Jurkat, Clone E6-1 (cell line): Measurements from ENCODE around the gene DENND1A.

Experiments
- DNase-seq: peaks from one replicate; pipeline ENCODE4 v3.0.0-alpha.2; 2011; ENCODE audit warnings: low read depth, low spot score
- H3K4me3 ChIP-seq: 2 replicates; pipeline ENCODE4 v1.5.1; 2011; ENCODE audit warnings: mild to moderate bottlenecking, low read length, control low read depth, moderate library complexity

Gene DENND1A

GRCh38 chr9:123509646-123510045 is 420.3 kb downstream of the DENND1A start:
- no peak overlapping the region for H3K4me3 ChIP-seq
- DNase-seq, result no peak

GRCh38 chr9:123508048-123508447 is 421.9 kb downstream of the DENND1A start:
- no peak overlapping the region for H3K4me3 ChIP-seq

GRCh38 chr9:123505496-123505895 is 424.4 kb downstream of the DENND1A start:
- no peak overlapping the region for H3K4me3 ChIP-seq

More at GRCh38 chr9:123508048-123508447, 421.9 kb downstream of the DENND1A start:
- DNase-seq, result no peak

GRCh38 chr9:123500336-123500735 is 429.6 kb downstream of the DENND1A start:
- DNase-seq, result no peak
- no peak overlapping the region for H3K4me3 ChIP-seq

More at GRCh38 chr9:123505496-123505895, 424.4 kb downstream of the DENND1A start:
- no peak for DNase-seq

- DNase-seq, result no peak
Observed at GRCh38 chr9:123497830-123498229, 432.1 kb downstream of the DENND1A start.

GRCh38 chr9:123495731-123496130 is 434.2 kb downstream of the DENND1A start:
- no peak for DNase-seq
- H3K4me3 ChIP-seq, result no peak overlapping the region

More at GRCh38 chr9:123497830-123498229, 432.1 kb downstream of the DENND1A start:
- no peak overlapping the region for H3K4me3 ChIP-seq

GRCh38 chr9:123493627-123494026 is 436.3 kb downstream of the DENND1A start:
- no peak overlapping the region for H3K4me3 ChIP-seq
- no peak for DNase-seq

GRCh38 chr9:123490688-123491087 is 439.2 kb downstream of the DENND1A start:
- no peak overlapping the region for H3K4me3 ChIP-seq
- DNase-seq, result no peak

GRCh38 chr9:123488722-123489321 is 441.1 kb downstream of the DENND1A start:
- no peak overlapping the region for H3K4me3 ChIP-seq
- DNase-seq, result peak; percentile 60

GRCh38 chr9:123487944-123488548 is 441.9 kb downstream of the DENND1A start:
- no peak overlapping the region for H3K4me3 ChIP-seq
- no peak for DNase-seq

GRCh38 chr9:123486431-123486830 is 443.5 kb downstream of the DENND1A start:
- H3K4me3 ChIP-seq, result no peak overlapping the region
- DNase-seq, result no peak

- DNase-seq, result no peak
- no peak overlapping the region for H3K4me3 ChIP-seq
Observed at GRCh38 chr9:123485216-123485615, 444.7 kb downstream of the DENND1A start.

GRCh38 chr9:123484130-123484529 is 445.8 kb downstream of the DENND1A start:
- DNase-seq, result no peak
- no peak overlapping the region for H3K4me3 ChIP-seq

- H3K4me3 ChIP-seq, result no peak overlapping the region
- DNase-seq, result no peak
Observed at GRCh38 chr9:123483191-123483803, 446.6 kb downstream of the DENND1A start.

GRCh38 chr9:123482295-123482968 is 447.5 kb downstream of the DENND1A start:
- no peak for DNase-seq
- no peak overlapping the region for H3K4me3 ChIP-seq

GRCh38 chr9:123481209-123481865 is 448.6 kb downstream of the DENND1A start:
- no peak for DNase-seq
- H3K4me3 ChIP-seq, result no peak overlapping the region

- DNase-seq, result no peak
- H3K4me3 ChIP-seq, result no peak overlapping the region
Observed at GRCh38 chr9:123480791-123481190, 449.1 kb downstream of the DENND1A start.

GRCh38 chr9:123480096-123480495 is 449.8 kb downstream of the DENND1A start:
- no peak for DNase-seq
- H3K4me3 ChIP-seq, result no peak overlapping the region

GRCh38 chr9:123478967-123479602 is 450.8 kb downstream of the DENND1A start:
- DNase-seq, result no peak

More at GRCh38 chr9:123478967-123479602, 450.8 kb downstream of the DENND1A start:
- H3K4me3 ChIP-seq, result no peak overlapping the region
